H9 (cell line): Measurements from ENCODE around the gene GCAT. TPM values are rescaled to one million over a fixed set of nuclear protein-coding genes. Genes with fewer than 3 reads are reported as not detected.

Experiments used
- DNase-seq: peaks from one replicate; pipeline ENCODE4 v3.0.0-alpha.2; 2017
- H2AFZ ChIP-seq: one replicate; pipeline ENCODE4 v1.6.1; 2013; ENCODE audit warnings: mild to moderate bottlenecking, low read length, control low read depth, moderate library complexity
- H2AK5ac ChIP-seq: 2 replicates; pipeline ENCODE4 v1.6.1; 2013; ENCODE audit warnings: low read length, control low read depth, mixed read lengths; ENCODE audit not compliant: insufficient read length
- H2BK120ac ChIP-seq: one replicate; pipeline ENCODE4 v1.6.1; 2013; ENCODE audit warnings: low read depth, mild to moderate bottlenecking, low read length, control low read depth, inconsistent platforms; ENCODE audit not compliant: poor library complexity, severe bottlenecking
- H2BK12ac ChIP-seq: 2 replicates; pipeline ENCODE4 v1.6.1; 2013; ENCODE audit warnings: low read length, control low read depth, mixed read lengths, low read depth; ENCODE audit not compliant: insufficient read length
- H2BK15ac ChIP-seq: 2 replicates; pipeline ENCODE4 v1.6.1; 2013; ENCODE audit warnings: low read depth, low read length, control low read depth
- H2BK20ac ChIP-seq: one replicate; pipeline ENCODE4 v1.6.1; 2013; ENCODE audit warnings: low read depth, mild to moderate bottlenecking, low read length, control low read depth, inconsistent platforms; ENCODE audit not compliant: poor library complexity, severe bottlenecking
- H2BK5ac ChIP-seq: 2 replicates; pipeline ENCODE4 v1.6.1; 2013; ENCODE audit warnings: low read length, control low read depth, mixed read lengths; ENCODE audit not compliant: insufficient read length
- H3K14ac ChIP-seq: 2 replicates; pipeline ENCODE4 v1.6.1; 2013; ENCODE audit warnings: low read length, control low read depth; ENCODE audit not compliant: insufficient read depth
- H3K18ac ChIP-seq: 2 replicates; pipeline ENCODE4 v1.6.1; 2013; ENCODE audit warnings: low read depth, mild to moderate bottlenecking, mixed read lengths, low read length, control low read depth; ENCODE audit not compliant: insufficient read length
- H3K23ac ChIP-seq: 2 replicates; pipeline ENCODE4 v1.6.1; 2013; ENCODE audit warnings: low read length, control low read depth, mixed read lengths, low read depth; ENCODE audit not compliant: insufficient read length
- H3K23me2 ChIP-seq: 2 replicates; pipeline ENCODE4 v1.6.1; 2013; ENCODE audit warnings: low read depth, mild to moderate bottlenecking, mixed read lengths, low read length, control low read depth; ENCODE audit not compliant: insufficient read length, poor library complexity, severe bottlenecking
- H3K27ac ChIP-seq: 2 replicates; pipeline ENCODE4 v1.5.1; 2013; ENCODE audit warnings: low read length, control low read depth, mixed read lengths, low read depth; ENCODE audit not compliant: insufficient read length
- H3K27me3 ChIP-seq: 2 replicates; pipeline ENCODE4 v1.6.1; 2013; ENCODE audit warnings: low read length, control low read depth, inconsistent platforms; ENCODE audit not compliant: insufficient read depth
- H3K4ac ChIP-seq: 2 replicates; pipeline ENCODE4 v1.6.1; 2013; ENCODE audit warnings: low read depth, mild to moderate bottlenecking, control low read depth, inconsistent platforms, low read length, moderate library complexity
- H3K4me1 ChIP-seq: 2 replicates; pipeline ENCODE4 v1.6.1; 2013; ENCODE audit warnings: low read length, control low read depth, inconsistent platforms; ENCODE audit not compliant: insufficient read depth
- H3K4me2 ChIP-seq: 2 replicates; pipeline ENCODE4 v1.6.1; 2013; ENCODE audit warnings: low read length, control low read depth, mixed read lengths; ENCODE audit not compliant: insufficient read length, insufficient read depth
- H3K56ac ChIP-seq: 2 replicates; pipeline ENCODE4 v1.6.1; 2013; ENCODE audit warnings: low read depth, mild to moderate bottlenecking, mixed read lengths, low read length, control low read depth; ENCODE audit not compliant: insufficient read length
- H3K79me1 ChIP-seq: 2 replicates; pipeline ENCODE4 v1.6.1; 2013; ENCODE audit warnings: low read depth, mild to moderate bottlenecking, moderate library complexity, low read length, control low read depth, inconsistent platforms; ENCODE audit not compliant: insufficient read depth, poor library complexity, severe bottlenecking
- H3K79me2 ChIP-seq: 2 replicates; pipeline ENCODE4 v1.6.1; 2013; ENCODE audit warnings: low read length, control low read depth, inconsistent platforms; ENCODE audit not compliant: insufficient read depth
- H3K9ac ChIP-seq: 2 replicates; pipeline ENCODE4 v1.6.1; 2013; ENCODE audit warnings: low read length, control low read depth, mixed read lengths; ENCODE audit not compliant: insufficient read length; ENCODE audit errors: extremely low read depth
- H3K9me3 ChIP-seq: one replicate; pipeline ENCODE4 v1.6.1; 2013; ENCODE audit warnings: low read depth, low read length, inconsistent platforms; ENCODE audit not compliant: control insufficient read depth
- H3T11ph ChIP-seq: one replicate; pipeline ENCODE4 v1.6.1; 2013; ENCODE audit warnings: mild to moderate bottlenecking, low read length, control low read depth, inconsistent platforms
- H4K20me1 ChIP-seq: one replicate; pipeline ENCODE4 v1.6.1; 2013; ENCODE audit not compliant: control insufficient read depth, insufficient read length, insufficient read depth
- H4K5ac ChIP-seq: 2 replicates; pipeline ENCODE4 v1.6.1; 2013; ENCODE audit warnings: low read depth, mild to moderate bottlenecking, mixed read lengths, low read length, control low read depth; ENCODE audit not compliant: insufficient read length
- H4K8ac ChIP-seq: replicated peaks from 2 replicates; pipeline ENCODE4 v1.6.1; 2013; ENCODE audit warnings: low read length, control low read depth, mixed read lengths, low read depth; ENCODE audit not compliant: insufficient read length
- H4K91ac ChIP-seq: 2 replicates; pipeline ENCODE4 v1.6.1; 2013; ENCODE audit warnings: low read depth, mild to moderate bottlenecking, moderate library complexity, mixed read lengths, low read length, control low read depth; ENCODE audit not compliant: insufficient read length
- H3K27ac Mint-ChIP-seq, 3 experiments: 2 replicates in 2 of 3; 3 replicates in 1 of 3; pipeline ENCODE4 v1.8.0; 2020 to 2021; ENCODE audit warnings: mixed read lengths in 3 of 3, mild to moderate bottlenecking in 1 of 3, moderate library complexity in 1 of 3
- H3K27me3 Mint-ChIP-seq: 2 replicates; pipeline ENCODE4 v1.8.0; 2021; ENCODE audit warnings: low read depth, mild to moderate bottlenecking, moderate library complexity, mixed read lengths
- H3K36me3 Mint-ChIP-seq, 3 experiments: 2 replicates in 2 of 3; 3 replicates in 1 of 3; pipeline ENCODE4 v1.8.0; 2020 to 2021; ENCODE audit warnings: low read depth in 3 of 3, mixed read lengths in 3 of 3; ENCODE audit not compliant: insufficient read depth in 1 of 3
- H3K4me1 Mint-ChIP-seq, 2 experiments: 2 replicates each; pipeline ENCODE4 v1.8.0; 2020; ENCODE audit warnings: mixed read lengths in 2 of 2
- H3K4me3 Mint-ChIP-seq, 2 experiments: 2 replicates in 1 of 2; 3 replicates in 1 of 2; pipeline ENCODE4 v1.8.0; 2020 to 2021; ENCODE audit warnings: mild to moderate bottlenecking in 2 of 2, mixed read lengths in 2 of 2, moderate library complexity in 1 of 2
- H3K9me3 Mint-ChIP-seq, 2 experiments: 2 replicates in 1 of 2; 3 replicates in 1 of 2; pipeline ENCODE4 v1.8.0; 2020; ENCODE audit warnings: mild to moderate bottlenecking in 2 of 2, mixed read lengths in 2 of 2, moderate library complexity in 1 of 2
- CTCF ChIP-seq: fragments of 200-600 bp; sonication (generic); conservative IDR thresholded peaks from 3 replicates; pipeline ENCODE4 v1.8.0; 2021; ENCODE audit warnings: antibody characterized with exemption, mild to moderate bottlenecking
- WGBS: extraction: QIAGEN DNeasy Blood & Tissue Kit; methylation state at CpG from one replicate; pipeline ENCODE4 v1.1.7; 2013; ENCODE audit warnings: missing lambda C conversion rate, low lambda C conversion rate, mixed read lengths; ENCODE audit not compliant: insufficient read length; ENCODE audit errors: extremely low coverage; 5-methylcytosine and 5-hydroxymethylcytosine counted together
- total RNA-seq: library from RNA; stranded (reverse); gene quantifications from 2 replicates; pipeline ENCODE4 v1.2.1, GENCODE V29; 2021

Gene GCAT
- total RNA-seq, 1 experiment from 2014 or later: 26.9 TPM

- H3K4me1 ChIP-seq: peaks cover 3% of the 10 kb centered on the region; the same call in 1 of the 2 replicates
- no peaks in the 10 kb centered on the region for H4K20me1 ChIP-seq
- peak overlapping the region; percentile 79 for H3K14ac ChIP-seq
- H2BK15ac ChIP-seq: no peak overlapping the region
- no peak overlapping the region for H3K56ac ChIP-seq
- no peaks in the 10 kb centered on the region for H3K23me2 ChIP-seq
- H3K4me2 ChIP-seq: peak overlapping the region; percentile 42
- H2BK120ac ChIP-seq: no peak overlapping the region
- no peak overlapping the region for H2AK5ac ChIP-seq
- DNase-seq: peak; percentile 63
- H3K4ac ChIP-seq: no peak overlapping the region
- H4K8ac ChIP-seq: no peak overlapping the region
- no peak overlapping the region for H2BK5ac ChIP-seq
- no peaks in the 10 kb centered on the region for H3K79me2 ChIP-seq
- H3K23ac ChIP-seq: no peak overlapping the region
- Mint-ChIP-seq H3K36me3 (peaks cover 0 to 4% (median 0%) of the 10 kb centered on the region in 3 experiments; a peak in 2 of 7 replicates), H3K27ac (no peak overlapping the region), H3K4me3 (peak overlapping the region; percentile 54 to 68), H3K9me3 (no peaks in the 10 kb centered on the region), H3K4me1 (peaks cover 20 to 32% of the 10 kb centered on the region in 2 experiments), H3K27me3 (peaks cover 54% of the 10 kb centered on the region)
- H3K27ac ChIP-seq: no peak overlapping the region
- H3K18ac ChIP-seq: no peak overlapping the region
- H2BK20ac ChIP-seq: no peak overlapping the region
- no peaks in the 10 kb centered on the region for H3K79me1 ChIP-seq
- H4K5ac ChIP-seq: no peak overlapping the region
- H3K9me3 ChIP-seq: no peaks in the 10 kb centered on the region
- no peak overlapping the region for H2AFZ ChIP-seq
- WGBS: no CpG with 5 or more reads among the region's 135 CpGs
- no peak overlapping the region for H4K91ac ChIP-seq
- TF ChIP-seq CTCF: peak; percentile 35; the same call in 1 of the 3 replicates
- no peak overlapping the region for H3T11ph ChIP-seq
- H2BK12ac ChIP-seq: no peak overlapping the region
- no peaks in the 10 kb centered on the region; the same call in 1 of the 2 replicates for H3K27me3 ChIP-seq
- no peak overlapping the region for H3K9ac ChIP-seq
These were observed 17.2 kb downstream of the GCAT start for GRCh38 chr22:37824674-37825641.
